CD4-positive, alpha-beta T cell treated with Interleukin-15 for 4 hours (primary cell): Measurements from ENCODE around the gene ANKRD39.
A peak's percentile ranks its signal among the peaks of the same experiment; 100 is the strongest.
"Not testable (repeated sequence)": the region's sequence is repeated elsewhere in the genome, so short reads cannot be mapped to it uniquely, and the experiment has no call there.

Experiments
- DNase-seq: peaks from one replicate; pipeline ENCODE4 v3.0.0-alpha.2; 2020; ENCODE audit warnings: low spot score

ANKRD39 gene, protein sequence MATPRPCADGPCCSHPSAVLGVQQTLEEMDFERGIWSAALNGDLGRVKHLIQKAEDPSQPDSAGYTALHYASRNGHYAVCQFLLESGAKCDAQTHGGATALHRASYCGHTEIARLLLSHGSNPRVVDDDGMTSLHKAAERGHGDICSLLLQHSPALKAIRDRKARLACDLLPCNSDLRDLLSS

DNA sequence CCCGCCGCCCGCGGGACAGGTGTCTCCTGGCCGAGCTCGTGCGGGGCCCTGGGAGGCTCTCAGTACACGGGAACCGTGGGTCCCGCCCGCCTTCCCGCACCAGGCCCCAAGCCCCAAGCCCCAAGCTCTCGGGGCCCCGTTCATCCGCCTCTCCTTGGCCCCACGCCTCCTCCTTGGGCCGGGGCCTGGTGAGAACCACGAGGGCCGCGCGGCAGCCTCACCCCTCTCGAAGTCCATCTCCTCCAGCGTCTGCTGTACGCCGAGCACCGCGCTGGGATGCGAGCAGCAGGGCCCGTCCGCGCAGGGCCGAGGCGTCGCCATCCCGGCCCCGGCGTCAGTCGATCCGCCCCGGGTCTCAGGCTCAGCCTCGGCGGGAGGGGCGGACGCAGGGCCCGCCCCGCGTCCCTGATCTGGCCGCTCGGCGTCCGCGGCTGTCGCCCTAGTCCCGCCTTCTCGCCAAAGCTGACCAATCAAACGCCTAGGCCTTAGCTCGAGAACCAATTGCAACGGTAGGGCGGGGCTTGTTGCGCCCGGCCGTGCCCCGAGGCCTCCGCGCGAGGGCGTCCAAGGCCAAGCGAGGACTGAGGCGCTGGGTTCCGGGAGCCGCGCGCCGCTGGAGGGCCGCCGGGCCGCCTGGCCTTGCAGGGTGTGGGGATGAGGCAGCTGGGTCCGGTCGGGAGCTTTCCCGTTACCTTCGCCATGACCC, at the start of gene ANKRD39:
ANKRD39 (minus strand) TSS at position 350 of the 706 bp plus-strand sequence; CDS start at position 321, 29 bp downstream.
- peak; percentile 99 for DNase-seq

DNA sequence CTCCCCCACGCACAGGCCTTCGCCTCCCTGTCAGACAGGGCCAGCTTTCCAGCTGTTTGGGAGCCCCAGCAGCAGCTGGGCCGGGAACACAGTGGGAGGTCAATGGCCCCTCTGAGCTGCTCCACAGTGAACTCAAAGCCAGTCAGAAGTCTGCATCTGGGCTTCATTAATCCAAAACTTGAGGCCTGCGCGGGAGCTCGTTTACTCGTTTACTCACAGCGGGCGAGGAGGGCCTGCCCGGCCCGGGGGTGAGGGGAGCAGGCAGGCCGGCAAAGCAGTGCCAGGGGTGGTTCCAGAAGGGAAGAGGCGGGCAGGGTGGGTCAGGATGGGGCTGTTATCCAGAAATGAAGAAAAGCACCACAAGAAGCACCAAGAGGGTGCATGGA, 48.9 kb upstream of the ANKRD39 start:
- DNase-seq = no peak

DNA sequence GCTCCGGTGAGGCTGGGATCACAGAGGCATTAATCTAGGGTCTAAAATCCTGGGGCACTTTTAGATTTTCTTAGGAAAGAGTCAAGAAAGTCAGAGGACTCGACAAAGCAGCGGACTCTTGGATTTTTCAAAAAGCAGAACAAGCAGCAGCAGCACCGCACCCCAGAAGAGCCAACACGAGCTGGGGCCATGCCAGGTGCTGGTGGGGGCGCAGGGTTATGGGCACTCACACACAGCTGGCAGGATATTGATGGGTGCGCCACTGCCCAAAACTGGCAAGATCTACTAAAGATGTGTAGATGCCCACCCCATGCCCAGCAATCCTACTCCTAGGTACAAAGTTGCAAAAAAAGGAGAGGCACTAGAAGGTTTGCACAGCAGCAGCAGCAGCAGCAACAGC, 46.0 kb upstream of the ANKRD39 start:
- no peak for DNase-seq

DNA sequence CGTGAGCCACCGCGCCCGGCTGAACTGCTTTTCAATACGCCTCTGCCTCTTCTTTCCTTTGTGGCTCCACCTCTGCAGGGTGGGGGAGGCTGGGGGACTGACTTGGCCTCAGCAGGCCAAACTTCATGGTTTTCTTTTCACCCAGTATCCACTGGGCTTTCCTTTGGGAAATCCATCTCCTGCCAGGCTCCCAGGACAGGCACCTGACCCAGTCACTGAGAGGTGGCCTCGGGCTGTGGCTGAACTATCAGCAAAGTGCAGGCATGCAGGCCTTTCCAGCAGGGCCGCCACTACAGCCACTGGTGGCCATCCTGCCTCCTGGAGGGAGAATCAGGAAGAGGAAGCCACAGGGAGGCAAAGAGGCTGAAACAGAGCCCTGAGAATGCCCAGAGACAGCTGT, 45.5 kb upstream of the ANKRD39 start:
- DNase-seq = no peak

DNA sequence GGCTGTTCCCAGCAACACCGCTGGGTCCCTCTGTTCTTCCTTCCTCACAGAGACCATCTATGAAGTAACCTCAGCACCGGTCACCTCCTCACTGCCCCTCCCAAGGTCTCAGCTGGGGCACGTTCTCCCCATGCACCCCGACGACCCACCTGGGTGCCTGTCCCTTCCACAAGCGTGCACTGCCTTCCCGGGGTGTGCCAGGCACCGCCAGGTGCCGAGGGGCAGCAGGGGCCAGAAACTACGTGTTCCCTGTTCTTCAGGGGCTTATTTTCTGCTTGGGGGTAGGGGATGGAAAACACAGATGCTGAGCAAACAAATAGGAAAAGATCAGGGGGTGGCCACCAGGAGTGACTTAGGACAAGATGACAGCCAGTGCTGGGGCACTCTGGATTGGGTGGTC, 42.4 kb upstream of the ANKRD39 start:
- no peak for DNase-seq

DNA sequence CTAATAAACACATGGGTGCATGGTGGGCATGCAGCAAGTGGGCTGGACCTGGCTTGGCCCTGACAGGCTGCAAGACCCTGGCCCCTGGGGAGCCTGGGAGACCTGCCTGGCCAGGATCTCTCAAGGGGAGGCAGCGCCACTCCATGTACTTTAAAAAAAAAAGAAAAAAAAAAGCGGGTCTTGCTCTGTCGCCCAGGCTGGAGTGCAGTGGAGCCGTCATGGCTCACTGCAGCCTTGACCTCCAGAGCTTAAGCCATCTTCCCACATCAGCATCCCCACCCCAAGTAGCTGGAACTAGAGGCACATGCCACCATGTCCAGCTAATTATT, 41.6 kb upstream of the ANKRD39 start:
- DNase-seq = no peak

DNA sequence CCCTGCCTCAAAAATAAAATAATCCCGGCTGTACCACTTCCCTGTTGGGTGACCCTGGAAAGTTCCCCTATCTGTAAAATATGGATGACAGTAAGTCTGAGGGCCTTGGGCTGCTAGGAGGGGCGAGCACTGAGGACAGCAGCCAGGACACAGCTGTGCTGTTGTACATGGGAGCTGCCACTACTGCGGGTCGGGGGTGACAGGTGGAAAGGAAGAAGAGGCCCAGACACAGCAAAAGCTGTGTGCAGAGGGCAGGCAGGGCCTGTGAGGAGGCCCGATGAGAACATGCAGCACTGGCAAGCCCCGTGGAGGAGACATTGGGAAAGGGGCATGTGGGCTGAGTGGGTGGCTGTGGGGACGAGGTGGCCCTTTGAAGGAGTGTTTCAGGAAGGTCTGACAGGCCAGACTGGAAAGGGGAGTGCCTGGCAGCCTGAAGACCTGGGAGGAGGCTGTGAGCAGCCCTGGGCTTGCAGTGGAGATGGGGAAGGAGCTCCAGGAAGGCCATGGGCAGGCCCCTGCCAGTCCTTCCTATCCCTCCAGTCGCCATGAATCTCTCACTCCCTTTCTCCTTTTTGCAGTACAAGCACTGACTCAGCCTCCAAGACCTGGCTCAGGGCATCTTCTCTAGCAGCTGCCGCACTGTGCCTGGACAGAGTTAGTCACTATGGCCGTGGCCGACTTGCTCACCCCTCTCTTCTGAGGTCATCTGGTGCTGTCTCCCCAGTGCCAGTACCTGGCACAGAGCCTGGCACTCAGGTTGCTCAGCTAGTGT, 41.0 kb upstream of the ANKRD39 start:
- DNase-seq = no peak

DNA sequence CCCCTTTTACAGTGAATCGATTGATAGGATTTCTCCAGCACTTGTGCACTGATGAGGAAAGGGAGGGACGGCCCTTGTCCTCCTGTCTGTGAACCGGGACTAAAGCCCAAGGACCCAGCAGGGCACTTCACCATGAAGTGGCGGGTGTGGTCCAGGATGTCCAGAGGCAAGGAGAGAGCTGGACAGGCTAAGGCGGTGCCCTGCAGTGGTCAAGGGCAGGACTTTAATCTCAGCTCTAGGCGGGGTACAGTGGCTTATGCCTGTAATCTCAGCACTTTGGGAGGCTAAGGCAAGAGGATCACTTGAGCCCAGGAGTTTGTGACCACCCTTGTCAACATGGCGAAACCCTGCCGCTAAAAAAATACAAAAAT, 40.3 kb upstream of the ANKRD39 start:
- no peak for DNase-seq

DNA sequence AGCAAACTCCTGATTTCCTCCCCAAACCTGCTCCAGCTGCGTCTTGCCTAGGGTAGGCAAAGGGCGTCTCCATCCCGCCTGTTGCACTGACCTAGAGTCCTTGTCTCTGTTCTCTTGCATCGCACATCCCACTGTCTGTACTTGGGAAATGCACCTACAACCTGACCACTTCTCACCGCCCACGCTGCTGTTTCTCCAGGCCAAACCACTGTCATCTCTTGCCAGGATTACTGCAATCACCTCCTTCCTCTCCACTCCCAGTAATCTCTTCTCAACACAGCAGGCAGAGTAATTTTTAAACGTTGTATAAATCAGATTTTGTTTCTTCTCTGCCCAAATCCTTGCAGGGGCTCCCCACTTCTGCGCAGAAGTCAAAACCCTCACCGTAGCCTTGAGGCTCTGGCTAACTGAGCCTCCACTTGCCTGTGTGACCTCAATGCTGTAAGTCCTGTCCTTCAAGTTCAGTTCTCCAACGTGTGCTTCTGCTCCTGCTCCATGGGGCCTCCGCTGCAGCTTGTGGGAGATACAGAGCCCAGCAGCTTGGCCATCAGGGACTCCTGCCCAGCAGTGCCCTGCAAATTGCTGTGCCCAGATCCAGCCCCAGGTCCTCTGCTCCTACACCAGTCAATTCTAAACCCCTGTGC, 39.8 kb upstream of the ANKRD39 start:
- no peak for DNase-seq

DNA sequence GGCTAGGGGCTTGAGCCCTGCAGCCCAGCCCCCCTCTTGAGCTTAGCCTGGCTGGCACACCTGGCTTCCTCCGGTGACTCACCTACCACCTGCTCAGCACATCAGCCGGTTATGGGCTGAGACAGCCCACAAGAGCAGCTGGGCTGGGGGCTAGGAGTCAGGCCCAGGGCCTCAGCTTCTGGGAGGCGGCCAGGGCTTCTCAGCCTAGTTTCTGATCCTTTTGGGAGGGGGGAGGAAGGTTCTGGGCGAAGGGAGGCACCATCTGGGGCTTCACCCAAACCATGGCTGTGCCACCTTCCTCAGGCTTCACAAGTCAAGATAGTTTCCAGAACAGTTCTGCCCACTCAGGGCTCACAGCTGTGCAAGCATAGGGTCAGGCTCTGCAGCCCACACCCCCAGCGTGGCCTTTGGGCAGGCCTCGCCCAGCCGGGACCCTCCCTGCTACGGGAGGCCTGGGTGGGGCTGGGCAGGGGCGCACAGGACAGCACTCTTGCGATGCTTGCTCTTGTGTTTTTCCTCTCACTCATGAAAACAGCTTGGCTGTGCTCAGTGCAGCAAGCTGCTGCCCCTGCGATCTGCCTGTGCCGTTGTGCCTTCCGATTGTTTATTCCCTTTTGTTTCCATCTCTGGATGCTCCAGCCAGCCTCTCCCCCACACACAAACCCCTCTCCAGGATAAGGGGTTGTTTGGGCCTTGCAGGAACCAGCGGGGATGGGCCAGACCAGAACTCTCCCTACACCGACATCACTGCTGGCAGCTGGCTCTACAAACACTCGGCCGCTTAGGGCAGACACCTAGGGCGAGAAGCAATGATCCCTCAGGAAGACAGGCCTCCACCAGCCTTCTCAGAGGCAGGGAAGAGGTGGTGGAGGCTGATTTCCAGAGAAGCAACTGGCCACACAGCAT, 38.2 kb upstream of the ANKRD39 start:
- DNase-seq = peak; percentile 38

DNA sequence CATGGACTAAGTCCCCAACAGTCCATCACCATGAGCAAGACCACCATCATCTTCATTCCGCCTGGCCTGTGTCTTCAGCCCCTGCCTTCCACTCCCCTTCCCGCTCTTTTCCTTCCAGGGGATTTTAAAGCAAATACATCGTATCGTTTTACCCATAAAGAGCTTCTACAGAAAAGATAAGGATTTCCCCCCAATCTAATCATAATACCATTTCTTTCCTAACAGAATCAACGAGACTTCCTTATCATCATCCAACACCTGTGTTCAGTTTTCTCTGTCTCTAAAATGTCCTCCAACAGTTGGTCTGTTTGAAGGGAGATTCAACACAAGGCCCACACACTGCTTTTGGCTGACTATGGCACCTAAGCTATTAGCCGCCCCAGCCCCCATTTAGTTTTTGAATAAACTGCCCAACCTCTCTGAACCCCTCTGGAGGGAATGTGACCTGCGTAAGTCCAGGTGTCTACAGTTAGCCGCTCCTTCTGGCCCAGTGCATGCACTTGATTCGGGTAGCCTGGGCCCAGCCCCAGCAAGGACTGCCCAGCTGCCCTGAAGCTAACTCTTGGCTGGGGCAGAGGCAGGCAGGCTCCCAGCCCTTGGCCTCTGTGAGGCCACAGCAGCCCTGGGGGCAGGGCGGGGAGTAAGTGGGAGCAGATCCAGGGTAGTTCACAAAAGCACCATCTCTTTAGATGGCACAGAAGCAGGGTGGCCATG, 37.4 kb upstream of the ANKRD39 start:
- no peak for DNase-seq

DNA sequence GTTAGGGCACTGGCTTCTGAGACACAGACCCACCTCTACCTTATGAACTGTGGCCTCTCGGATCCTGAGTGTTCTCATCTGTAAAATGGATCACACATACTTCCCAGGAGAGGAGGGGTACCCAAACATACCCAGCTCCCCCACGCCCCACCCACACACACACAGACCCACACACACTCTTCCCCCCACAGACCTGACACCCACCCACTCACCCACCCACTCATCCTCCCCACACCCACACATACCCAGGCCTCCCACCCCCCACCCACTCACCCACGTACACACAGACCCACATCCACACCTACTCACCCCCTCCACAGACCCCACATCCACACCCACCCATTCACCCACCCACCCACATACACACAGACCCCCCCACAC, 36.3 kb upstream of the ANKRD39 start:
- no peak for DNase-seq

DNA sequence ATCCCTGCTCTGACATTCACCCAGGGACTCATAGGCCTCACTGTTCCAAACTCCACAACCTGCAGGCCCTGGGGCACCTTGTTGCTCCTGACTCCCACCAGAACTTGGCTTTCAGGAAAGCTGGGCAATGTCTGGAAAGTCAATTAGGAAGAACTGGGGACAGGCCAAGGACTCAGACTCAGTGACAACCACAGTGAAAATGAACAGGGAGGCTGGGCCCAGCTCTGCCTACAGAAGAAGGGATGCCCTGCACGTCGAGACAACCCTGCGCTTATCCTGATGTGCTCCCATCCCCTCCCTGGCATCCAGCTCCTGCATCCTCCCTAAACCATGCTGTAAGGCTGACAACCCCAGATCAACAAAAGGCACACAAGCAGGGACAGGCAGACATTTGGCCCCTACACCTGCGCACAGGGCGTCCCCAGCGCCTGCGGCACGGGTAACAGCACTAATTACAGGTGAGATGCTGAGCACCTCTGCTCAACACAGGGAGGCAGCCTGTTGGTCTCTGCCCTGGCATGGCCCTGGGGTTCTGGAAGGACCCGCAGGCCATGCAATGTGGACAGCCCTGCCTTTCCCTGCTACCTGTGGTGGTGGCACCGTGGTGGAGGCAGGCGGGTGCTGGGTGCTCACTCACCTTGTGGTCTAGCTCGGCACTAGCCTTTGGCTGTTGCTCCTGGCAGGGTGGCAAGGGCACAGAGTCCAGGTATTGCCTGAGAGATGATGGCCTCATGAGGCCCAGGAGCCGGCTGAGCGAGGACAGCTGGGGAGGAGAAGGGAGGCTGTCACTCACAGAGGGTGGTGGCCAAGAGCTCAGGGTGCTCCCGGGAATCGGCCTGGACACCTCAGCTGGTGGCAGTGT, 35.7 kb upstream of the ANKRD39 start:
- no peak for DNase-seq

DNA sequence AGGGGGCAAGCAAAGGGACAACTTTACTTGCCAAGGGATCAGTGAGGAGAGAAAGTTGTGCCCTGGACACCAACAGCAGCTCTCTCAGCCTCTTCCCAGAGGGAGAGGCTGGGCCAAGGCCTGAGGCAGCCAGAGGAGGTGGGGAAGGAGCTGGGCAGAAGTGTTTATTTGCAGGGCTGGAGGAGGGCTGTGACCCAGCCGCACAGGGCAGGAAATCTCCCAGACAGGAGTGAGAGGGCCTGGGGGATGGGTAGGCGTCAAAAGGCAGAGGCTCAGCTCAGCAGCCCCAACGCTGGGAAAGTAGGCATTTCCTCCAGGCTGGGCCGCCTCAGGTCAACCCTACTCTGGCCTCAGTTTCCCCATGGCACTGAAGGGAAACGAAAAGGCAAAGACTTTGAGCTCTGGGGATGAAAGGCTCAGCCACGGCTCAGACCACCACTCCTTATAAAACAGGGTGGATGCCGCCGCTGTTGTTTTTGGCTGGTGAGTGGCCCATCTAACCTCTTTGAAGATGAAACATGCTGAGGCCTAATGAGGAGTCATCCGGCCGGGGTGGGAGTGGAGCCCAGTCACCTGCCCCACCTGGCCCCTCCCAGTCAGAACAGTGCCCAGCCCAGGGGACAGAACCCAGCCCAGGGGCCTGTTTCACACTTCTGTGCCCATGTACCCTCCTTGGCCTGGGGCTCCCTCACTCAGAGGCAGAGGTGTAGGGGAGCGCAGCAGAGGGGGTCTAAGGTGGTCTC, 33.9 kb upstream of the ANKRD39 start:
- peak; percentile 17 for DNase-seq

DNA sequence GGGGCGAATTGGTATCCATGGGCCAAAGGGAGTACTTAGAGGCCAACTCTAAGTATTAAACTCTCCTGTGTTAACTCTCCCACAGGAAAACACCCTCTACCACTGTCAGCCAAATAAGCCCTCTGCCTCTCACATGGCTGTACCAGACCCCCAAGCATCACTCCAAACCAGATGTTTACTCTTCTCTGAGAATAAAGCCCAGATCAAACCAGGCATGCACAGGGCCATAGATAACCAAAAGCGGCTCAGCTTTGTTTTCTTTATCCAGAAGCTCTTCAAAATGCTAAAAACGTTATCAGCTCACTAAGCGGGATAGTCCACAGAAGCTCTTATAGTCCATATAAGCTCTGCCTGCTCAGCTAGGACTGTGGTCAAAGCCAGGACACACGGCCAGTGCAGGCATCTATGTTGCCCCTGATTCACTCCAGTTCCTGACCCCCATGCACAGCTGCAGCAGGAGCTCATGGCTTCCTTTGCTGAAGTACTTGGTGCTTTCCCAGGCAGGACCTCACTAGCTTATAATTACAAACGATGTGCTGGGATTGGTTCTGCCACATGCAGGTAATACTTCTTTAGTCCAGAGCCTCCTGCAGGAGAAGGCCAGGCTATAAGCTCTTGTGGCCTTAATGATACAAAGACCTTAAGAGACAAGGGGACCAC, 33.0 kb upstream of the ANKRD39 start:
- no peak for DNase-seq

DNA sequence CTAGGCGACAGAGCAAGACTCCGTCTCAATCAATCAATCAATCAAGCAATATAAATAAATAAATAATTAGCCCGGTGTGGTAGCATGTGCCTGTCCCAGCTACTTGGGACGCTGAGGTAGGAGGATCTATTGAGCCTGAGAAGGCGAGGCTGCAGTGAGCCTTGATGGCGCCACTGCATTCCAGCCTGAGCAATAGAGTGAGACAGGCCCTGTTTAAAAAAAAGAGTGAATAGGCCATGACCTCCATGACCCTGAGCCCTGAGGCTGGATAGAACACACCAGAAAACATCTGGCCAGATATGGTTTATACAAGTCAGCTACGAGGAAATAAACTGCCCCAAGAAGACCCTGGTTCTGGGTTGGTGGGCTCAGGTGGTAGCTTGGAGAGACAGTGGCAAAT, 32.4 kb upstream of the ANKRD39 start:
- no peak for DNase-seq

DNA sequence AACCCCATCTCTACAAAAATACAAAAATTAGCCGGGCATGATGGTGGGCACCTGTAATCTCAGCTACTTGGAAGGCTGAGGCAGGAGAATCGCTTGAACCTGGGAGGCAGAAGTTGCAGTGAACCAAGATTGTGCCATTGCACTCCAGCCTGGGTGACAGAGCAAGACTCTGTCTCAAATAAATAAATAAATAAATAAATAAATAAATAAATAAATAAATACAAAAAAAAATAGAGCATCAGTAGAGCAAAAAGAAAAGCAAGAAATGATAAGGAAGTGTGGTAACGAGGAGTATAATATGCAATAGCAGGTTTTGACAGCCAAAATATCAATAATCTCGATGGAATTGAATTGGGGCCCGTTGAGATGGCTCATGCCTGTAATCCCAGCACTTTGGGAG, 31.7 kb upstream of the ANKRD39 start:
- DNase-seq = not testable (repeated sequence)

DNA sequence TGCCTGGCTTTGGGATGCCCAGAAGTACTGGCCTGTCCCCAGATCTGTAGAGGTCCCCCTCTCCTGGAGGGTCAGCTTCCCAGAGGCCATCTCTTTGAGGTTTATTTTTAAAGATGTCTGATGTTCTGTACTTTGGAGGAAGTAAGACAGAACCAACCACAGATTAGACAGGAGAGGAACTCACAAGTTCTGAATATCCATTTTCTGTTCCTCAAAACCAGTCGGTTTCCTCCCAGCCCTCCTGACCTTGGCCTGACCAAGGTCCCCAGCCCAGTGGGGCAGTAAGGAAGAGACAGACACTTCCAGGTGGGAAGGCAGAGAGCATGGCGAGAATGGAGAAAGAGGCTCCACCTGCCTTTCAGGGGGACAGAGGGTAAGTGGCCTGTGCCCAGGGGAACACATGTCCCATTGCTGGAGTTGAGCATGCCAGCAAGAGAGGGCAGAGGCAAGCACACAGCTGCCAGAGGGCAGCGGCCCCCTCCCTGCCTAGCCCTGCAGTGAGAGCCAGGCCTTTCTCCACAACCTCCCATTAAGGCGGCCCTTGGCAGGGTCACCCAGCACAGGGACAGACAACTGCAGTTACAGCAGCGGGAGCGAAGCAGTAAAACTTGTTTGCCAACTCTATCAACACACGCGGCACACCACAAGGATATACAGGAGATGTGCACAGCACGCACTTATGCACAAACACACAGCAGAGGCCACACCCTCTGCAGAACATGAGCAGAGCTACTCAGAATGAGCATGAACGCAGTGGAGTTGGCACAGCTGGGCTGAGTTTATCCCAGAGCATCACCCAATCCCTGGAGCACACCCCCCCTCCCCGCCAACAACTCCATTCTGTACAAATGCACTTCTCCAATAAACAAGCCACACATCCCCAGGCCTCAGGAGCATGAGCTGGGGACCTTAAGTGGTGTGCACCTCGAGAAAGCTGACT, 30.5 kb upstream of the ANKRD39 start:
- no peak for DNase-seq
